NCI-H146 treated with DMSO at 0.1 percent for 48 hours (cell line): Measurements from ENCODE around the gene HSPB2.
"Not testable (repeated sequence)": the region's sequence is repeated elsewhere in the genome, so short reads cannot be mapped to it uniquely, and the experiment has no call there.

Experiments used
- DNase-seq: peaks from one replicate; lab custom pipeline; 2025; ENCODE audit not compliant: unreplicated experiment; lab: John Stamatoyannopoulos, UW

The HSPB2 gene

GRCh38 chr11:111912535-111912934 is at the start of gene HSPB2:
Gene HSPB2 (plus strand): TSS chr11:111912734. CDS start chr11:111912830, 96 bp downstream.
- DNase-seq = no peak

GRCh38 chr11:111870113-111870512 is 42.4 kb upstream of the HSPB2 start:
- DNase-seq = no peak

- no peak for DNase-seq
These were observed 42.0 kb upstream of the HSPB2 start for GRCh38 chr11:111870522-111870885.

- peak; percentile 83 for DNase-seq
These were observed 41.4 kb upstream of the HSPB2 start, which contains the start of gene ALG9 for GRCh38 chr11:111870886-111871692. Gene ALG9 (minus strand): TSS chr11:111871581. CDS start chr11:111871482, 99 bp downstream.

GRCh38 chr11:111871693-111872161 is 40.8 kb upstream of the HSPB2 start:
- peak; percentile 21 for DNase-seq

- peak; percentile 24 for DNase-seq
These were observed 34.1 kb upstream of the HSPB2 start for GRCh38 chr11:111878385-111878848.

- DNase-seq = peak; percentile 97
These were observed 33.5 kb upstream of the HSPB2 start, which contains the start of the genes CFAP68 and FDXACB1 for GRCh38 chr11:111878849-111879636. Gene CFAP68 (plus strand): TSS chr11:111879541. CDS start chr11:111879561, 20 bp downstream. Gene FDXACB1 (minus strand): TSS chr11:111879165. CDS start chr11:111879132, 33 bp downstream.

- DNase-seq = no peak
These were observed 32.9 kb upstream of the HSPB2 start for GRCh38 chr11:111879637-111879960.

GRCh38 chr11:111882202-111882601 is 30.3 kb upstream of the HSPB2 start:
- DNase-seq = no peak

GRCh38 chr11:111885053-111885452 is 27.5 kb upstream of the HSPB2 start:
- DNase-seq = not testable (repeated sequence)

- no peak for DNase-seq
These were observed 26.5 kb upstream of the HSPB2 start for GRCh38 chr11:111886032-111886431.

- DNase-seq = no peak
These were observed 25.7 kb upstream of the HSPB2 start for GRCh38 chr11:111886844-111887243.

- DNase-seq = no peak
These were observed 7.1 kb upstream of the HSPB2 start for GRCh38 chr11:111905411-111905810.

- DNase-seq = no peak
These were observed 5.9 kb upstream of the HSPB2 start for GRCh38 chr11:111906680-111907079.

- DNase-seq = no peak
These were observed 3.8 kb upstream of the HSPB2 start for GRCh38 chr11:111908639-111909305.

- DNase-seq = no peak
These were observed 3.2 kb upstream of the HSPB2 start for GRCh38 chr11:111909378-111909777.

- DNase-seq = no peak
These were observed 1.6 kb upstream of the HSPB2 start for GRCh38 chr11:111910676-111911562.

- DNase-seq = no peak
These were observed 752 bp upstream of the HSPB2 start, which contains the start of gene CRYAB for GRCh38 chr11:111911563-111912401. Gene CRYAB (minus strand): TSS chr11:111911770. CDS start chr11:111911724, 46 bp downstream.
